Epithelial cell of alveolus of lung (primary cell): Measurements from ENCODE around the gene GALNT7. TPM values are rescaled to one million over a fixed set of nuclear protein-coding genes. Genes with fewer than 3 reads are reported as not detected.

Source experiments
- total RNA-seq: library from RNA; depleted of rRNA; stranded (reverse); fragments of >200 nt; gene quantifications from 2 replicates; pipeline ENCODE4 v1.2.1, GENCODE V29; 2015

GALNT7 gene
- total RNA-seq: 19.0 and 24.7 TPM in 2 replicates

DNA sequence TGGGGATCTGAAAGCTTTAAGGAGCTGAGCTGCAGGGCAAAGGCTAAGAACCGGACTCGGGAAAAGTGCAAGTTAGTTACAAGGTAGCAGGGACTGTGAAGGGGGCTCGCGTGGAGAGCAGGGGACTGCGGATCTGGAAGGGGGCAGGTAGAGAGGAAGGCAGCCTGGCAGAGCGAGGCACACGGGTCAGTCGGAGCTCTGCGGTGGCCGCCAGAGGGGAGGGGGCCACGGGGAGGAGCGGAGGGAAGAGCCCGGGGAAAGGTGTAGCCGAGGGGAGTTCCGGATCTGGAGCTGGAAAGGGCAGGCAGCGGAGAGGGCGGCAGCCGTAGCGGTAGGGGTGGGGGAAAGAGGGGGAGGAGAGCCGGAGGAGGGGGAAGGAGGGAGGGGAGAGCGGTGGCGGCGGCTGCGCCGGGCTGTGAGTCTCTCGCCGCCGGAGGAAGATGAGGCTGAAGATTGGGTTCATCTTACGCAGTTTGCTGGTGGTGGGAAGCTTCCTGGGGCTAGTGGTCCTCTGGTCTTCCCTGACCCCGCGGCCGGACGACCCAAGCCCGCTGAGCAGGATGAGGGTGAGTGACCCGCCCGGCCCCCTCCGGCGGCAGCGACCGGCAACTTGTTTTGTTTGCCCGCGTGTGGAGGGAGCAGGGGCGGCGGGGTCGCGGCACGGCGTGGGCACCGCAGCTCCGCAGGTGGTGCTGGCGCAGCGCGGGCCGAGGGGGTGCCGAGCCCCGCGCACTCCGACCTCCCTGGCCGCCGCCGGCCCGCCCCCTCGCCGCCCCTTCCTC lies at the start of gene GALNT7:
GALNT7 (plus strand) TSS at position 416 of the 782 bp plus-strand sequence; CDS start at position 441, 25 bp downstream.

GRCh38 chr4:173334085-173334890 lies 165.7 kb downstream of the GALNT7 start, which contains the start of gene HMGB2:
Gene HMGB2 (minus strand): TSS chr4:173334358. CDS start chr4:173333649, 709 bp downstream.

GRCh38 chr4:173370477-173371291 lies 202.1 kb downstream of the GALNT7 start, which contains the start of gene SAP30:
Gene SAP30 (plus strand): TSS chr4:173370954. CDS start chr4:173371183, 229 bp downstream.

Other genes with a start within 250 kb of the GALNT7 start
- gene HMGB2, start 165.5 kb downstream of the GALNT7 start, total RNA-seq: 67.9 and 116 TPM in 2 replicates
- 18.2 and 25.6 TPM in 2 replicates for gene SAP30, start 202.1 kb downstream of the GALNT7 start, total RNA-seq
- gene SCRG1, start 230.3 kb downstream of the GALNT7 start, total RNA-seq: 0.13 TPM in 1 of 2 replicates, not detected in the other